ENCODE data around the gene STUB1.
"Not testable (repeated sequence)": the region's sequence is repeated elsewhere in the genome, so short reads cannot be mapped to it uniquely, and the experiment has no call there.

STUB1 gene

DNA sequence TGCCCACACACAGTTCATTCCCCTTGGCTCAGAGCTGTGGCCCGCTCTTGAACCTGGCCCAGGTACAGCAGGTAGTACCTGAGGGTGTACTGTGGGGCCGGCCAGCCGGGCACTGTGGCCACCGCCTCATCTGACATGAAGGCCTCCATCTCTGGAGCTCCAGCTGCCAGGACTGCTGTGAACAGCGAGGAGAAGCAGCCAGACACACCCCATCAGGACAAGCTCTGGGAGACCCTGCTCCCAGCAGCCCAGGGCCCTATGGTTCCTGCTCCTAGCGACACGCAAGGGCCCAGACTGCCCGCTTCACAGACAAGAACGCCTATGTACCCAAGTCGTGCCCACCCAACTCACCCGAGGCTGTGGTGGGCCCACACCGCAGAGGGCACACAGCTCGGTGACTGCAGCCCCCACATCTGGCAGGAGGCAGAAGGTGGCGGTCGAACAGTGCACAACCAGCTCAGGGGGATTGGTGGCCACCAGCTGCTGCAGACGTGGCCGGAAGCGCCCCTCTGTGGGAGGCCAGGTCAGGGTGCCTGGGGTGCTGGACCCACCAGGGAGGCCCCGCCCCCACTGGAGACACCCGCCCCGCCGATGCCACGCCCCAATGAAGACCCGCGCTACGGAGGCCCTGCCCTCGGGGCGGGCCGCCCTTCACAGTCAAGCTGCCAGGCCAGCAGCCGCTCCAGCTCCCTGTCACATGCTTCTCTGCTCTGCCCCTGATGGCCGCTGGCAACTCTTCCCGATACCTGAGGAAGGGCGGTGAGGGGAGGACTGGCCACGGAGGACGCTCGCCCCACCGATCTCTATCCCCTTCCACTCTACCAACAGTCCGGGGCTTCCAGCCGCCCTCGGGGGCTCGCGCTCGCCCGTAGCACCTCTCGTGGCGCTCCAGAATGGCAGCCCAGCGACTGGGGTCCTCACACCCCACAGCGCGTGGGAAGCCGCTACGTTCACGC, 1.1 kb upstream of the STUB1 start:
- peak; percentile 33 to 40 for DNase-seq (ENCODE audit: low read depth in 2 of 2)

DNA sequence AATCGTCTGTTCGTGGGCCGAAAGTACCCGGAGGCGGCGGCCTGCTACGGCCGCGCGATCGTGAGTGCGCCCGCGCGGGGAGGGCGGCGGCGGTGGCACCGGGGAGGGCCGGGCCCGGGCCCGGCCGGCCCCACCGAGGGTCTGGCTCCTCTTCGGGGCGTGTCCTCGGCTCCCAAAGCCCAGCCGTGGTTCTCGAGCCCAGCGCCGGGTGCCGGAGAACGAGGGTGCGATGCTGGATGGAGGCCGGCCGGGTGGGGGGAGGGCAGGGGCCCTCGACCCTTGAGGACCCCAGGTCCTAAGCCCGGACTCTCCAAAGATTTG, 375 bp downstream of the STUB1 start:
- no peak for DNase-seq (ENCODE audit: low read depth in 2 of 2)

DNA sequence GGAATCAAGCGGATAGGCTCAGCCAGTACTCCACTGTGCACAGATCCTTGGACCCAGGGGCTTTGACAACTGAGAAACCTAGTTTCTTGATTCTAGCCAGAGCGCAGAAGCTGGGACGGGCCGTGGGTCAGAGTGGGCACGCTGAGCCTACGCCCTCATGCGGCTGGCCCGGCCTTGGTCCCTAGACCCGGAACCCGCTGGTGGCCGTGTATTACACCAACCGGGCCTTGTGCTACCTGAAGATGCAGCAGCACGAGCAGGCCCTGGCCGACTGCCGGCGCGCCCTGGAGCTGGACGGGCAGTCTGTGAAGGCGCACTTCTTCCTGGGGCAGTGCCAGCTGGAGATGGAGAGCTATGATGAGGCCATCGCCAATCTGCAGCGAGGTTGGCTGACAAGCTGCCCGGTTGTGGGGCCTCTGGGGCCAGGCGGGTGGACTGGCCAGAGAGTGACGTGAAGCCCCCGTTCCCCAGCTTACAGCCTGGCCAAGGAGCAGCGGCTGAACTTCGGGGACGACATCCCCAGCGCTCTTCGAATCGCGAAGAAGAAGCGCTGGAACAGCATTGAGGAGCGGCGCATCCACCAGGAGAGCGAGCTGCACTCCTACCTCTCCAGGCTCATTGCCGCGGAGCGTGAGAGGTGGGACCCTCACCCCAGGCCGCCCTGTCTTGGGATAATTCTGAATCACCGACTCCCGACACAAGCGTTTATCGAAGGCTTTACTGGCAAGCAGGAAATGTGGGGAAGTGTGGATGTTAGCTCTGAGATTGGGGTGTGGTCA, 946 bp downstream of the STUB1 start:
- no peak for DNase-seq (ENCODE audit: low read depth in 2 of 2)

DNA sequence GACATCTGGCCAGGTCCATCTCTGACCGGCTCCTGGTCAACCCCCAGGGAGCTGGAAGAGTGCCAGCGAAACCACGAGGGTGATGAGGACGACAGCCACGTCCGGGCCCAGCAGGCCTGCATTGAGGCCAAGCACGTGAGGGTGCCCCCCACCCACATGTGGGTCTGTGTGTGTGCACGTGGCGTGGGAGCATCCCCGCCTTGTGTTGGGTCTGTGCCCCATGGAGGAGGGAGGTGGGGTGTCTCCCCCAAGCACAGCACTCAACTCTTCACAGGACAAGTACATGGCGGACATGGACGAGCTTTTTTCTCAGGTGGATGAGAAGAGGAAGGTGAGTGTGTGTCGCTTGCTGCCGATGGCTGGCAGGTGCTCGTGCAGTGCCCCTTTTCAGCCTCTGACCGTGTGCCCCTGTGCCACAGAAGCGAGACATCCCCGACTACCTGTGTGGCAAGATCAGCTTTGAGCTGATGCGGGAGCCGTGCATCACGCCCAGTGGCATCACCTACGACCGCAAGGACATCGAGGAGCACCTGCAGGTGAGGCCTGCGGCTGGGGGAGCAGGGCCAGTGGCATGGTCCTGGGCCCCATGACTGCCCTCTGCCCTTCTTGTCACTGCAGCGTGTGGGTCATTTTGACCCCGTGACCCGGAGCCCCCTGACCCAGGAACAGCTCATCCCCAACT, 1.7 kb downstream of the STUB1 start:
- no peak for DNase-seq (ENCODE audit: low read depth in 2 of 2)

DNA sequence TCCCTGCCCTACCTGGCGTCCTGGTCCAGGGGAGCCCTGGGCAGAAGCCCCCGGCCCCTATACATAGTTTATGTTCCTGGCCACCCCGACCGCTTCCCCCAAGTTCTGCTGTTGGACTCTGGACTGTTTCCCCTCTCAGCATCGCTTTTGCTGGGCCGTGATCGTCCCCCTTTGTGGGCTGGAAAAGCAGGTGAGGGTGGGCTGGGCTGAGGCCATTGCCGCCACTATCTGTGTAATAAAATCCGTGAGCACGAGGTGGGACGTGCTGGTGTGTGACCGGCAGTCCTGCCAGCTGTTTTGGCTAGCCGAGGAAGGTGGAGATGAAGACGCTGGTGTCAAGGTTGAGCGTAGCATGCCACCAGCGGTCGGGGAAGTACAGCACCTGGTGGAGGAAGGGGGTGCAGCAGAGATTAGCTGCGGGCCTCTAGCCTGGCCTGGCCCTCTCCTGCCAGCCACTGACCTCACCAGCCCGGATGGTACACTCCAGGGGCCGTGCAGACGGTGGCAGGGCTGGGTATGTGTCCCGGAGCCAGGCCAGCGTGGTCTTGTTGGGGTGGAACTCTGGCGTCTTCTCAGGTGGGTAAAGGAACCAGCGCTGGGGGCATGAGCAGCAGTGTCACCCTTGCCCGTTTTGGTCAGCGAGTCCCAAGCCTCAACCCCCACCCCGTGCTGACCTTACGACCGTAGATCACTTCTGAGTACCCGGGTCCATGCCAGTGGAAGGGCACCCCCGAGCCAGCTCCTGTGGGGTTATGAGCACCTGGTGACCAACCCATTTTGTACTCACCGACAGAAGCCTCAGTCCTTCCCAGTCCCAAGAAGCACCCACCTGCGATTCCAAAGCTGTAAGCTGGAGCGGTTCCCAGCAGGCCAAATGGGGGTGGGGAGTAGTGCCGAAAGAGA, 2.5 kb downstream of the STUB1 start:
- DNase-seq (ENCODE audit: low read depth in 2 of 2) = no peak

DNA sequence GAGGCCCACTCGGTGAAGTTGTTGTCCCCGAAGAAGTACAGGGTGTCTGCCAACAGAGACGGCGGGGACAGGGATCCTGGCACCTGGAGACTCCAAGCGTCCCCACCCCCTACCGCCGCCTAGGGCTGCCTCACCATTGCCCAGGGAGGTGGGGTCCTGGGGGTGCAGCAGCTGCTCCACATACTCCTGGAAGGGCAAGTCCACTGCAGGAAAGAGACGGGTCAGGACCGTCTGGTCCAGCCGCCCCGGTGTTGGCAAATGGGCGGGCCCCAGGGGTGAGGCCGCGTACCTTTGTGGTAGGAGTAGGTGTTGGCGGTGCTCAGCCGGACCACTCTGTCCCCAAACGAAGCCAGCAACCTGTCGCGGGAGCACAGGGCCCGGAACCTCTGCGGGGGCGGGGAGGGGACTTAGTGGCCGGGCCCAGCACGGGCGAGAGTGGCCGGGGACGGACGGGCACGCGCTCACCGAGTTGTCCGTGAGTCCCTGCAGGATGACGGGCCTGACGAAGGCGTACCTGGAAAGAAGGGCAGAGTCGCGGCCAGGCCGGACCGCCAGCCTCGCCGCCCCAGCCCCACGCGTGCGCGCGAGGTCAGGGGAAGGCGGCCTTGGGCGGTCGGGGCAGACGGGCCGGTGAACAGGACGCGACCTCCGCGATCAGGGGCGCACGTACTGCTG, 3.3 kb downstream of the STUB1 start:
- no peak for DNase-seq (ENCODE audit: low read depth in 2 of 2)

DNA sequence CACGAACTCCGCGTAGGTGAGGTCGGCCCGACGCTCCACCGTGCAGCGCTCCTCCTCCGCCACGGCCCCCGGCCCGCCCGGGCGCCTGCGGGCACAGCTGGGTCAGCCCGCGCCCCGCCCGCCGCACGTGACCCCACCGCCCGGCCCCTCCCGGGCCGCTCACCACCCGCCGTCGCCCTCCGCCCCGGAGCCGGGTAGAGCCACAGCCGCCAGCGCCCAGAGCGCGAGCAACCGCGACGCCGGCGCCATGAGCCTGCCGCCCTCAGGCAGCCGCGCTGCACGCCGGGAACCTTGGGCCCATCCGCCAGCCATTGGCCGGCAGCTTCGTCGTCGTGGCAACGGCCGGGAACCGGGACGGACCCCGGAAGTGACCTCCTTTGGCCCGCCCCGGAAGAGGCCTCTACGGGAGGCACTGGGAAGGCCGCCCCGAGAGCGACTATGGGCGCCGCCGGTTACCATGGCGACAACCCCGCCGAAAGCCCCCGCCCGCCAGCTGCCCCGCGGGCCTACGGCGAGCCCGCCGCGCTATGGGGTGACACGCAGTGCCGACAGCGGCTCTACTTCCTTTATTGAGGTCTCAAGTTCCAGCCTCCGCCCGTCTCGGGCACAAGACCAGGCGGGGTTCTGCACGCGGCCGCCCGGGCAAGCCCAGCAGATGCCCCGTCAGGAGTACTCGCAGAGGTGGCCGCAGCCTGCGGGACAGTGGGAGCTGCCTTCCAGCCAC, 4.0 kb downstream of the STUB1 start, which contains the start of gene JMJD8:
Gene JMJD8, minus strand, starts transcription at position 264 of the 724 bp plus-strand sequence. Its CDS starts 15 bp downstream, at position 249.
- DNase-seq (ENCODE audit: low read depth in 2 of 2) = peak; percentile 92 to 96

DNA sequence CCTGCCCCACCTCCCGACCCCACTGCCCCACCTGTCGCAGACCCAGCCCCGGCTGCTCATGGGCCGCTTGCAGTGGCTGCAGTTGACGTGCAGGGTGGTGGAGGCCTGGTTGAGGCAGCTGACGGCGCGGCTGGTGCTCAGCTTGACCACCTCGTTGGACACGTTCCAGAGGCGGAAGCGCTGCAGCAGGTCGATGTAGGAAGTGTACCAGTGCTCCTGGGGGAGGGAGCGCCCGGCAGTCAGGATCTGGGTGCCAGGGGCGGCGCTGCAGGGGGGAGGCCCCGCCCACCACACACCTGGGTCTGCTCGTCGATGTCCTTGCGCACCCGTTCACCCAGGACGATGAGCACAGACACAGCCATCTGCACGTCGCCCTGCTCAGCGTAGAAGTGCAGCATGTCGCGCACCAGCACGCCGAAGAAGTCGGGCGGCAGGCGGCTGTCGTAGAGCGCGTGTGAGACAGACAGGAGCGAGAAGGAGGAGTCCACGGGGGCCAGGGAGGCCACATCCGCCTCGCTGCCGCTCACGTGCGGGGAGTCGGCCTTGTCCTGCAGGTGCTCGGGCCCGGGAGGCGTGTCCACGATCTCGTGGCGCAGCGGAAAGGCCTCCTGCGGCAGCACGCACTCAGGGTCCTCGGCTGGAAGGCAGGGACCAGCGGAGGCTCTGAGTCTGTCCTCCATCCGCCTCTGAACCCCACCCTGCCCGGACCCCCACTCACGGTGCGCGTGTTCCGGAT, 4.9 kb downstream of the STUB1 start:
- DNase-seq (ENCODE audit: low read depth in 2 of 2) = no peak

DNA sequence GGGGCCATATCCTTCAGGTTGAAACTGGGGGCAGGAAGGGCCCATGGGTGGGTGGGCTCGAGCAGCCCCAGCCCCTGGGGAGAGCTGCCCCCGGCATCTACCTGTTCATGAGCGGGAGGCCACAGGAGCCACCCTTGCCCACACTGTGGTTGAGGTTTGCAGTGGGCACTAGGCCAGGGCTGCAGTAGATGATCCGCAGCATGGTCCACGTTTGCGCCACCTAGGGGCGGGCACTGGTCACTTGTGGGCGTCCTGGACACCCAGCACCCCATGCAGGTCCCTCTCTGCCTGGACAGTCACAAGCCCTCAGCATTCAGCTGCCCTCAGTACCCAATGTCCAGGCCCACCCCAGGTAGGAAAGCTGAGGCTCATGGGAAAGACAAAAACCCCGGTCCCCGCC, 5.8 kb downstream of the STUB1 start:
- DNase-seq (ENCODE audit: low read depth in 2 of 2) = no peak

DNA sequence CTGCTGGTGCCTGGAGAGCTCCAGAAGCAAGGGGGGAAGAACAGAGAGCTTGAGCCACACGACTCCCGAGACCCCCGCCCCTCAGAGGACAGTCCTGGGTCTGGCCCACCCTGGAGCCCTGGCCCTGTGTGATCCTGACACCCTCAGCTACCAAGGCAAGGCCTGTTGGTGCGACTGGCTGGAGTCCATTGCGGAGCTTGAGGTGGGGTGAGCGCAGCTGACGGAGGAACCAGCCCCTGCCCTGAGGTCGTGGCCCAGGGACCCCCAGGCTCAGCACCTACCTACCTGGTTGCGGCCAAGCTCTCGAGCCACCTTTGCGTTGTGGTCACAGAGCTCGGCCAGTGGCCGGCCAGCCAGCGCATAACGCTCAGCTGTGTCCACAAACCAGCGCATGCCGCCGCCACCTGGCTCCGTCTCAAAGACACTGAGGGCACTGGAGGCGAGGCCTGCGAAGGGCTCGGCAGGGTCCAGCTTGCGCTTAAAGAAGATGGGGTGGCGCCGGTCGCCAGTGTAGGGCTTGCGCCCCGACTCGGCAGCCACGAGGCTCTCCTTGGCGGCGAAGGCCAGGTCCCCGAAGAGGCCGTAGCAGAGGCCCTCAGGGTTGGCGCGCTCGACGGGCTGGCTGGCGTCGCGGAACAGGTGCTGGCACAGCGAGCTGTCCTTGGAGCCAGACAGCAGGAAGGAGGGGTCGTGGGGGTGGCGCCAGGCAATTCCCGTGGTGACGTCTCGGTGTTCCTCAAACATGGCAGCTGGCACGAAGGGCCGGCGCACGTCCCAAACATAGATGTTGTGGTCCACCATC, 6.5 kb downstream of the STUB1 start:
- DNase-seq (ENCODE audit: low read depth in 2 of 2) = no peak

DNA sequence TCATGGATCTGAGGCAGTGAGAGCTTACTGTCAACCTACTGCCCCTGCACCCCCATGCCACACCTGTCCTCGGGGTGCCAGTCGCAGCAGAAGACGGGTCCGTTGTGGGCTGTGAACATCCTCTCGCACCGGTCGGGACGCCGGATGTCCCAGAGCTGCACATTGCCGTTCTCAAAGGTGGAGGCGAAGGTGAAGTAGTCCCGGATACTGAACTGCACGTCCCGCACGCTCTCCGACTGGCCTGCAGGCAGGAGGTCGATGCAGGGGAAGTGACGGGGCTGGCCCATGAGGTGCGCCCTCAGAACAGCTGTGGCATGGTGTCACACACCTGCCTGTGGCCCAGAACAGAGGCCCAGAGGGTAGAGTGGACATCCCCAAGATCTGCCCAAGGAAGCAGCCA, 7.3 kb downstream of the STUB1 start:
- DNase-seq (ENCODE audit: low read depth in 2 of 2) = no peak

DNA sequence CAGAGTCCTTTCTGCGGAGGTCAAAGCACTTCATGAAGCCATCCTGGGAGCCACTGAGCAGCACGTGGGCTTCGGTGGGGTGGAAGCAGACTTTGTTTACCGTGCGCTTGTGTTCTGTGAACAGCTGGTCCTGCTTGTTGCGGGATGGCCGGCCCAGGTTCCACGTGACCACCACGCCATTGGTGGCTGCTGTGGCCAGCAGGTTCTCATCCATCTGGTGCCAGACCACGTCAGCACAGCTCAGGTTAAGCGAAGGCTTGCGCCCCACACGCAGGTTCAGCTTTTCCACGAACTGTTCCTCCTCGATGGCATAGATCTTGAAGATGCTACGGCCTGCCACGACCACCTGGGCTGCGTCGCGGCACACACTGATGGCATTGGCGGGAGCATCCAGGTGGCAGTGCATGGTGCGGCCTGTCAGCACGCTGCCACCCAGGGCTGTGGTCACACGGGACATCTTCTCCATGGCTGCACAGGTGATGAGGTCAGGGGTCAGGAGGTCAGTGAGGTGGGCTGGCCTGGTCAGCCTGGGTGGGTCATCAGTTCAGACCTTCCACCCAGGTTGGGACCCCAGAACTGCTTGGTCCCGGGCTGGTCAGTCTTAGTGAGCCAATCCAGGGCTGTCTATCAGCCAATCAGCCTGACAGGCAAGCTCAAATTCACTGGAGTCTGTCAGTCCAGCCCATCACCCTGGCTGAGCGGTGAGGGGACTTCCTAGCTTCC, 9.1 kb downstream of the STUB1 start:
- DNase-seq (ENCODE audit: low read depth in 2 of 2) = no peak

DNA sequence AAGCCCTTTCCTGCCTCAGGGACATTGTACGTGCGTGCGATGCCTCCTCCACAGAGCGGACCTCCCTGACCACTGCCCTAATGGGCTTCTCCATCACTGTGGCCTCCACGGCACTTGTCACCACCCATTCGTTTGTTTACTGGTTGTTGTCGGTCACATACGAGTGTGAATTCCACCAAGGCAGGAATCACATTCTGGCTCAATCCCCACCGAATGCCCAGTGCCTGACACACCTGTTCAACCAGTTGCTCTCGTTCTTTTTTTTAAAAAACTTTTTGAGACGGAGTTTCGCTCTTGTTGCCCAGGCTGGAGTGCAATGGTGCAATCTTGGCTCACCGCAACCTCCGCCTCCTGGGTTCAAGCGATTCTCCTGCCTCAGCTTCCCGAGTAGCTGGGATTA, 11.0 kb downstream of the STUB1 start:
- DNase-seq (ENCODE audit: low read depth in 2 of 2) = not testable (repeated sequence)

DNA sequence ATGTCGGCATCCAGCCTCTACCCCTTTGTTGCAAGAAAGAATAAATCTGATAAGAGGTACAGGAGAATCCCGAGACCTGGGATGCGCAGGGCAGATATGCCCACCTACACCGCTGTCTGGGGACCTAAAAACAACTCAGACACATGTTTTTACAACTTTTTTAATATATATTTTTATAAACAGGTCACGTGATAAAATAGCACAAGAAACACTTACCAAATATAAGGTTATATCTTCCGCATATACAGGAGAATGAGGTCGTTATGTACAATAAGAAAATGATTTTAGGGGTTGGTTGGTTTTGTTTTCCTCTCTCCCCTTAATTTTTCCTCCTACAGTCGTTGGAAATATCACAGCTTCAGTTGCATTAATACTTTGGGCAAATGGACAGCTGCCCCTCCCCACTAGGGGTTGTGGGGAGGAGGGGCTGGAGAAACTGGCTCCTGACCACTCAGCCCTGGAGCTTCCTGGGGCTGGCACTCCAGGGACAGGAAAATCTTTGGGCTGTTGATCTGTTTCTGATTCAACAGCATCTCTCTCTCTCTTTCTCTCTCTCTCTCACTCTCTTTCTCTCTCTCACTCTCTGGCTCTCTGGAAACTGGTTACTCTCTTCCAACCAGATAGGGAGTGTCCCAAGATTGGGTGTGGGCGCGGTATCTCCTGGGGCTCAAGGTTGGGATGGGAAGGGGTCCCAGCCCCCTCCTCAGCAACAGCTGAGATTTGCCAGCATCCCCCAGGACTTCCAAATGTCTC, 12.3 kb downstream of the STUB1 start:
- no peak for DNase-seq (ENCODE audit: low read depth in 2 of 2)

DNA sequence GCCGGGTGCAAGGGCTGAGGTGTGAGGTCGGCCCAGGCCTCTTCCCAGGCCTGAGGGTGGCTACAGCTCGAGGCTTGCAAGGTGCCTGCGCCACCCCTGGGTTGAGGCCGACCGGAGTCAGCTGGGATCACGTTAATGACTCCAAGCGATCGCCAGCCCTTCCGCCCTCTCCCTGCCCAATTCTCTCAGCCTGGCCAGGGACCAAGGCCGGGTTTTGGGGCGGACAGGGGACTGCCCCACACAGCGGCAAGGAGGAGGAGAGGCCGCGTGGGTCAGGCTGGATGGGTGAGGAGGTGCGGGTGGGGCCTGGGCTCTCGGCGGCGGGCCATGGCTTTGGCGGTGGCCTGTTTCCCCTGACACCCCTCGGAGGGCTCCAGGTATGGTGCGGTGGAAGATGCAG, 13.2 kb downstream of the STUB1 start:
- DNase-seq (ENCODE audit: low read depth in 2 of 2) = no peak

DNA sequence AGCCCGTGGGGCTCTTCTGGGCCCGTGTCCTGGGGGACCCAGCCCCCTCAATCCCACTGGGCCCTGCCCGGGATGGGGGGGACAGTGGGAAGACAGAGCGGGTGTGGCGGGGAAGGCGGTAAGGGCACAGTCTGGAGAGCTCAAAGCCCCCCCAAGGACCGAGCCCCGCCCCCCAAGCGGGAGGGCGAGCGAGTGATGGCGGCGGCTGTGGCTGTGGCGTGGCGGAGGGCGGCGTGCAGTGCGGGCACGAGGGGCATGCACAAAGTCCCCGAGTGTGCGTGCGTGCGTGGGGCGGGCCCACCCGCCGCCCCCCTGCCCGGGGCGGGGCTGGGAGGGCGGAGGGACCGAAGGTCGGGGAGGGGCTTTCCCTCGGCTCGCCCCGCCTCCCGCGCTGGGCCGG, 13.6 kb downstream of the STUB1 start:
- no peak for DNase-seq (ENCODE audit: low read depth in 2 of 2)

All from stimulated activated CD4-positive, alpha-beta T cell treated with anti-CD3 and anti-CD28 coated beads, Interleukin-15, amount 100 ng/mL, for 48 hours (primary cell).